Activated CD8-positive, alpha-beta memory T cell treated with anti-CD3 and anti-CD28 coated beads, Interleukin-2, amount 10 ng/mL, durations not matched to agents 7 days and 5 days (primary cell): ENCODE measurements around the gene CACNA1C. TPM values are rescaled to one million over a fixed set of nuclear protein-coding genes. Genes with fewer than 3 reads are reported as not detected.

ENCODE experiments used
- ATAC-seq: fragments of 150-1000 bp; cut with Tn5 transposase; one replicate; pipeline ENCODE4 v1.10.0; 2021; ENCODE audit warnings: moderate library complexity
- CTCF ChIA-PET: fragments of 350-600 bp; sonication (Branson Sonifier 250); formaldehyde crosslinking; loops from one replicate; lab custom pipeline; 2021; ENCODE audit warnings: antibody characterized with exemption; lab: Charles Lee
- DNase-seq: peaks from one replicate; pipeline ENCODE4 v3.0.0-alpha.2; 2020
- H3K27ac Mint-ChIP-seq: one replicate; pipeline ENCODE4 v1.8.0; 2021; ENCODE audit warnings: mild to moderate bottlenecking, mixed read lengths
- H3K27me3 Mint-ChIP-seq: one replicate; pipeline ENCODE4 v1.8.0; 2021; ENCODE audit warnings: mixed read lengths
- H3K36me3 Mint-ChIP-seq: one replicate; pipeline ENCODE4 v1.8.0; 2021; ENCODE audit warnings: mild to moderate bottlenecking, mixed read lengths
- H3K4me1 Mint-ChIP-seq: one replicate; pipeline ENCODE4 v1.8.0; 2021; ENCODE audit warnings: mixed read lengths
- H3K4me3 Mint-ChIP-seq: one replicate; pipeline ENCODE4 v1.8.0; 2021; ENCODE audit warnings: mild to moderate bottlenecking, moderate library complexity, mixed read lengths
- H3K9me3 Mint-ChIP-seq: one replicate; pipeline ENCODE4 v1.8.0; 2022; ENCODE audit warnings: low read depth, mixed read lengths
- total RNA-seq, 2 experiments: library from RNA; stranded (reverse); gene quantifications; one replicate each; pipeline ENCODE4 v1.2.3, GENCODE V29; 2021

CACNA1C gene
- total RNA-seq, 2 experiments from 2014 or later, result 0.14 to 0.26 TPM

DNA sequence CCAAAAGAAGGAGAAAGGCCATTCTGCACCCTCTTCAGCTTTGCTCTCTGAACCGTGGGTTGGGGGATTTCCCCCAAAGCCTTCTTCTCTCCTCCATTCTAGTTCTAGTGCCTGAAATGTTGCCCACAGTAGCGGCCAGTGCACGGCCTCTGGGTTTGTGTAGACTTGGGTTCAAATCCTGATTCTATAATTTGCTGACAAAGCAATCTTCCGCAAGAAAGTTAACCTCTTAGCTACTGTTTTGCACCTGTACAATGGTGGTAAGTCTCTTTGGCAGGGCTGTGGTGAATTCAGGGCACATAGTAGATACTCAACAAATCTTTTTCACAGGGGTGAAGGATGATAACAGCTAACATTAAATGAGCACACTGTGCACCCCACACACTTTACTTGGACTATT, 5.8 kb upstream of the CACNA1C start:
- H3K9me3 Mint-ChIP-seq, result no peaks in the 10 kb centered on the region
- DNase-seq (no peak), ATAC-seq (no peak)
- peaks cover 1% of the 10 kb centered on the region for H3K36me3 Mint-ChIP-seq
- peaks cover 82% of the 10 kb centered on the region for H3K27me3 Mint-ChIP-seq
- H3K4me3 Mint-ChIP-seq, result no peak overlapping the region
- no peak overlapping the region for H3K27ac Mint-ChIP-seq
- peaks cover 7% of the 10 kb centered on the region for H3K4me1 Mint-ChIP-seq
- CTCF ChIA-PET, result interaction anchor here (2.0 kb wide), 1 partner anchor 10 kb away, joined by 5 read pairs; no protein-coding TSS in a partner anchor

DNA sequence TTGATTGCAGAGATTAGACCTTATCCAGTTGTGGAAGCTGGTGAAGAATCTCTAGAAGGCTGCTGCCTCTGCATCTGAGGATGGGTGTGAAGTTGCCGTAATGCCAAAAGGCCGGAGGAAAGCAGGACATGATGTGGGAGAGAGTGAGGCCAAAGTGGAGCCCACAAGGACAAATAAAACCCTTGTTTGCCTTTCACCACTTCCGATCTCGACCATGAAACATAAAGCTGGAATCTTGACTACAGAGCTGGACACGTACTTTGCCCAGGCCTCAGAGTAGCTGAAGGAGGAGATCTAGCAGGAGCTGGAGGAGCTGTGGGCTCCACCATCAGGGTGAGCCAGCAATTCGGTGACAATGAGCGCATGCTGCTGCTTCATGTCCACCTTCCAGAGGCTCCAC, 5.0 kb upstream of the CACNA1C start:
- Mint-ChIP-seq H3K27me3 (peaks cover 81% of the 10 kb centered on the region), H3K9me3 (no peaks in the 10 kb centered on the region), H3K4me1 (peaks cover 8% of the 10 kb centered on the region), H3K36me3 (peaks cover 1% of the 10 kb centered on the region), H3K27ac (no peak overlapping the region), H3K4me3 (no peak overlapping the region)
- no peak for ATAC-seq
- no peak for DNase-seq
- CTCF ChIA-PET, result interaction anchor here (2.0 kb wide), 1 partner anchor 11 kb away, joined by 5 read pairs; no protein-coding TSS in a partner anchor

DNA sequence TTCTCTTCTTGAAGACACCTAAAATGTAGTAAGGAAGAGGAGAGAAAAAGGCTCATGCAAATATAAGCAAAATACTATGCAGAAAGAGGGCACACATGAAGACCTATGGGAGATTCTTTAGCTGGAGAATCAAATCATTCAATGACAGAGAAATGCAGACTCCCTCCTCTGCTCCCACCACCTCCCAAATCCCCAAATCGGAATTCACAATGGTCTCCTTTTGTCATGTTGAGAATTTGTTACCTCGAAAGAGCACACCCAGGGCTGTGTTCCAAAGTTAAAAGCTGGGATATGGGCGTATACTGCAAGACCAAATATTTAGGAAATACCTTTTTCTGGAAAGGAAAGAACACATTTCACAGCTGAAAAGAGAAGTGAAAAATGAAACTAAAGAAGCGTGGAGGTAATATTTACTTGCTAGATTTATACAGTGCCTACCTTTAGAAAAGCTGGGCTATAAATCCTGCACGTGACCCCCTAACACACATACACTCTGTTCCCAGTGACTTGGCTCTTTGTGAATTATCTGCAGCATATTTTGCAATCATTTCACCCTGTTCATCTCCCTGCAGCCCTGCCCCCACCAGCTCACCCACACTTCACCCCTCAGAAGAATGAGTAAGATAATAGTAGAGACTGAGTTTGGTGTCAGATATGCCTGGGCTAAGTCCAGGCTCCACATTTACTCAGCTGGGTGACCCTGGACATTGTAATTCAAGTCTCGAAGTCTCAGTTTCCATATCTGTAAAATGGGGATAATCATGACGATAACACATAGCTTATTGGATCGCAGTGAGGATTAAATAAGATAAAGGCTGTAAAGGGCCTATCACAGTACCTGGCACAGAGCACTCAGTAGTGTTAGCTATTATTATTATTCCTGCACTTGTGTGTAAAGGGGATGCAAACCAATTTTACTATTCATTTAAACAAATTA, 2.9 kb upstream of the CACNA1C start:
- CTCF ChIA-PET, result interaction anchor here (0.8 to 1.3 kb wide), 4 partner anchors 12 to 533 kb away, joined by 3 to 5 read pairs (median 3); no protein-coding TSS in a partner anchor
- Mint-ChIP-seq H3K27ac (no peak overlapping the region), H3K9me3 (no peaks in the 10 kb centered on the region), H3K27me3 (peaks cover 80% of the 10 kb centered on the region), H3K4me3 (no peak overlapping the region), H3K36me3 (peaks cover 1% of the 10 kb centered on the region), H3K4me1 (peaks cover 15% of the 10 kb centered on the region)
- DNase-seq, result no peak
- ATAC-seq, result no peak

DNA sequence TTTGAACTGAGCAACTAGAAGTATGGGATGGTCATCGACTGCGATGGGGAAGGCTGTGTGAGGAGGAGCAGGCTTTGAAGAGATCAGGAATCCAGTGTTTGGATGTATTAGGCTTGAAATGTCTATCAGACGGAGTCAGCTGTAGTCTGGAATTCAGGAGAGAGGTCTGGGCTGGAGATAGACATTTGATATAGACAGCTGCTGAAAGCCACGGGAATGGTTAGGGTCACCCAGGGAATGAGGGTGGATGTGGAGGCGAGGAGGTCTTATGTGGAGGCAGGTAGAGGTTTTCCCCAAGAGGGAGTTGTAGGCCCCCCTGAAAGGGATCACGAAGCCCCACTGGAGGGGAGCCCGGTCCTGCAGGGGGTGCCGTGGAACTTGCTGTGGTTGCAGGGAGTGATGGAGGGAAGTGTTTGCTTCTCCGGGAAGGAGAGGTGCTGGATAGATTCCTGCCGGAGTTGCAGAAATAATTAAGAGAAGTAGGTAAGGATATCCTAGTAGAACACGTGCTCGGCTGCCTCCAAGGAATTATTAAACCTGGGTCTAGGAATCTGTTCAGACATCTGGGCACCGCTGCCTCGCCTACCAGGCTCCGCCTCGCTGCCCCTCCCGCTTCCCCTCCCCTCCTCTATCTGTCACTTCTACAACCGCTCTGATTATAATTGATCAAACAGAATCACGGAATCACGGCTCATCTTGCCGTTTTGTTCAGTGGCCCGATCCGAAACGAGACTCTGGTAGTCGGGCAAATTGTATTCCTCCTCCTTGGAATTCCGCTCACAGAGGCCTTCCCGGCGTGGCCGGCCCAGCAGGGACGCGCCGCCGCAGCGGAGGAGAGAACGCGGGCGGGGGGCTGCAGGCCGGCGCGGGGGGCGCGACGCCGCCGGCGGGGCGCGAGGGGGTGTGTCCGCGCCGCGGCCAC, 826 bp upstream of the CACNA1C start:
- H3K27ac Mint-ChIP-seq, result no peak overlapping the region
- peaks cover 15% of the 10 kb centered on the region for H3K4me1 Mint-ChIP-seq
- ATAC-seq (no peak), DNase-seq (peak; percentile 12)
- H3K27me3 Mint-ChIP-seq, result peaks cover 86% of the 10 kb centered on the region
- peak overlapping the region; percentile 20 for H3K4me3 Mint-ChIP-seq
- no peaks in the 10 kb centered on the region for H3K9me3 Mint-ChIP-seq
- CTCF ChIA-PET, result no interaction called here
- peaks cover 1% of the 10 kb centered on the region for H3K36me3 Mint-ChIP-seq

DNA sequence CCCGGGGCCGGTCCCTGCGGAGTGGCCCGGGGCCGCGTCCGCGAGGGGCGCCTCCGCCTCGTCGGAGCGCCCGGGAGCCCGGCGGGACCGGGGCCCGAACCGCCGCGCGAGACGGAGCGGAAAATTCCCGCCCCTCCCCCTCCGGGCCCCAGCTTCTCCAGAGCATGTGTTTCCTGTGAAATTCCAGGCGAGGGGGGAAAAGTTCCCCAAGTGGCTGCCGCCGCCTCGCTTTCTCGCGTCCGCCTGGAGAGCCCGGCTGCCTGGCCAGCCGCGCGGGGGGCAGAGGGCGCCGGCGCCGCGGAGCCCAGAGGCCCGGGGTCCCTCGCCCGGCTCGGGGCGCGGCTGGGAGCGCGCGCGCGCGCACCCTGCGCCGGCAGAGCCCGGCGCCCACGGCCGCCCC, 904 bp downstream of the CACNA1C start:
- DNase-seq (no peak), ATAC-seq (no peak)
- CTCF ChIA-PET, result no interaction called here
- H3K27me3 Mint-ChIP-seq, result peaks cover 87% of the 10 kb centered on the region
- H3K4me3 Mint-ChIP-seq, result no peak overlapping the region
- H3K36me3 Mint-ChIP-seq, result peaks cover 1% of the 10 kb centered on the region
- peaks cover 15% of the 10 kb centered on the region for H3K4me1 Mint-ChIP-seq
- no peaks in the 10 kb centered on the region for H3K9me3 Mint-ChIP-seq
- H3K27ac Mint-ChIP-seq, result no peak overlapping the region

DNA sequence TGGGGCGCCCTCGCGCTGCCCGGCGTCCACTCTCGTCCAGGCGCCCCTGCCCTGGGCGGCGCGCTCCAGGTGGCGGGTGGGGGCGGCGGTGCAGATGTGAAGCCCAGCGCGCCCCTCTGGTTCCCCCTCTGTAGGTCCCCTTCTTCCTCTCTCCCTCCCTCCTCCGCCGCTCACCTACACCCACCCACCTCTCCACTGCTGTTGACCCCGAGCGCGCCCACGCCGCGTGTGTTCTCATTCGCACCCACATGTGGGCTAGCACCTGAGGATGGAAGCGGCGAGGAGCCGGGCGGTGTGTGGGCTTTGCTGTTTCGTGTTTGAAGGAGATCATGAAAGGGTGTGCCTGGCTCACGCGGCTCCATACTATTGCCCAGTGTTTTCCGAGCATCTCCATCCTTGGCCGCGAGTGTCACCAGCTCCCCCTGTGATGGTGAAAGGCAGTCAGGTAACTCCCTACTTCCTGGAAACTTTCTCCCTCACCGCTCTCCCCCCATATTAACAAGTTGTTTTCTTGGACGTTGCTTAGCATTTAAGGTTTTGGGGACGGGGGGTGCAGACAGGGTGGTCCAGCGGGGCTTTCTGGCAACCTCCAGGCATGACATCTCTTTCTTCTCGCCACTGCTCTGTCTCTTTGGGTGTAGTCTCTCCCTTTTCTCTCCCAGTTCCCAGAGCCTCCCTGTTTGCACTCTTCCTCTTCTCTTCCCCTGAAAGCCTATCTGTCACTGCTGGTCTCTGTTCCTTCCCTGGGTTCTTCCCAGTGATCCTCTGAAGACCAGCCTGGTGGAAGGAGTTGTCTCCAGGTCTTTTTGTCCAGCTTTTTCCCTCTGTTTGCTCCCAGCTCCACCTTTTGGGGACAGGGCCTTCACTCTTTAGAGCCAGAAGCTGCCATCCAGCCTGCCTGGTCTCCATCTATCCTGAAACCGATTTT, 1.6 kb downstream of the CACNA1C start:
- H3K36me3 Mint-ChIP-seq, result peaks cover 1% of the 10 kb centered on the region
- H3K27ac Mint-ChIP-seq, result no peak overlapping the region
- no peak for ATAC-seq
- H3K9me3 Mint-ChIP-seq, result no peaks in the 10 kb centered on the region
- H3K4me1 Mint-ChIP-seq, result peaks cover 15% of the 10 kb centered on the region
- H3K4me3 Mint-ChIP-seq, result peak overlapping the region; percentile 6
- peaks cover 85% of the 10 kb centered on the region for H3K27me3 Mint-ChIP-seq
- peak; percentile 30 for DNase-seq
- CTCF ChIA-PET, result interaction anchor here (0.6 to 1.1 kb wide), 2 partner anchors 468 to 529 kb away, joined by 3 read pairs; no protein-coding TSS in a partner anchor

DNA sequence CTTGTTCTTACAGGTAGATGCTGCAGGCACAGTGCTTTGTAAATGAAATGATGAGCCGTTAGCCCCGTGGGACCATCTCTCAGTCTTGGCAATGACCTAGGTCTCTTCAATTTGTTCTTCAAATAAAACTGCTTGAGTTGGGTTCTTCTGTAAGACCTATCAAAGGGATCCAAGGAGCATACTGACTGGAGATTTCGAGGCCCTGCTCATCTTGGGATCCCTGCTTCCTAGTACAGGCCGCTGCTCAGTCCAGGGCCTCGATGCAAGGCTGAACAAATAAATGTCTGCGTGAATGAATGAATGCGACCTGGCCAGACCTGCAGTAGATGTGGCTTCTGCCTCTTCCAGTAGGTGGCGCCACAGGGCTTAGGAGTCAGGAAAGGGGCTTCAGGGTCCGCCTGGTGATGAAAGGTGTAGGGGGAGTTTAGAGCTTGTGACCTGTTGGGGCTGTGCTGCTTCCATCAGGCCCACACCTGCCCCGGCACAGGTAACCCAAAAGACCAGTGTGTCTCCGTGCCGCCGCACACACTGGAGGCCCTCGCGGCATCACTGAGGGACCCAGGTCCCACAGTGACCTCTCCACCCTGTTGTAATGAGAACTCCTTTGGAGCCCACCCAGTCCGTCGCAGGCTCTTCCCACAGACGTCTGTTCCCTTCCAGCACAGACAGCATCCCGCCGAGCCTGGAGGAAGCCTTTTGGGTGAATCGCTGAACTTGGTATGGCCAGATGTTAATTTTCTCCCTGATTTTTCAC, 4.4 kb downstream of the CACNA1C start:
- H3K36me3 Mint-ChIP-seq, result no peaks in the 10 kb centered on the region
- ATAC-seq (no peak), DNase-seq (peak; percentile 64)
- CTCF ChIA-PET, result interaction anchor here (0.6 to 1.4 kb wide), 3 partner anchors 233 to 526 kb away, joined by 3 to 4 read pairs (median 3); no protein-coding TSS in a partner anchor
- H3K4me1 Mint-ChIP-seq, result peaks cover 8% of the 10 kb centered on the region
- no peak overlapping the region for H3K27ac Mint-ChIP-seq
- peaks cover 67% of the 10 kb centered on the region for H3K27me3 Mint-ChIP-seq
- no peak overlapping the region for H3K4me3 Mint-ChIP-seq
- H3K9me3 Mint-ChIP-seq, result no peaks in the 10 kb centered on the region

DNA sequence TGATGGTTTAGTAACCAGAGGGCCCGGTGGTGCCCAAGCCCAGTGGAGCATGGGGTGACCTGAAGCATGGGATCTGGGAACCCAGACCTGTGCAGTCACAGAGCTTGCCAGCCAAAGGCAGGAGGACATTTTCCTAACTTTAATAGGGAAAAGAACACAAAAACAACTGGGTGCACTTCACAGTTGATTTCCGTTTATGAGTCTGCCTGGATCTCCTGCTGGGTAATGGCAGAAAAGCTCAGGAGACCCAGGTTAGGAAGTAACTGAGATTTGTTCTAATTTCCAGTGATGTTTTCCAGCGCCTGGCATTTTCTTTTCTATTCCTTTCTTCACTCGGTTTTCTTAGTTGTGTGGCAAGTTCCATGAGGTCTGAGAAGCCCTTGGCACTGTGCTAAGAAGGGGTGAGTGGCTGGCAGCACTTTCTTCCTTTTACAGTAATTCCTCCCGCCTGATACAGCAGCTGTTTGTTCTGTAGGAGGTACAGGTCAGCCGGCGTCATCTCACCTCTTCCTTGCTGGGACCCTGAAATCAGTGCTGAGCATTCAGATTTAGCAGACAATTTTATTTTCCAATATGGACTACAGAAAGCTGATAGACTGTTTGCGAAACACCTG, 5.1 kb downstream of the CACNA1C start:
- no peaks in the 10 kb centered on the region for H3K9me3 Mint-ChIP-seq
- no peak overlapping the region for H3K27ac Mint-ChIP-seq
- H3K4me3 Mint-ChIP-seq, result no peak overlapping the region
- H3K4me1 Mint-ChIP-seq, result peaks cover 7% of the 10 kb centered on the region
- H3K36me3 Mint-ChIP-seq, result no peaks in the 10 kb centered on the region
- CTCF ChIA-PET, result interaction anchor here (1.4 kb wide), 1 partner anchor 234 kb away, joined by 3 read pairs; no protein-coding TSS in a partner anchor
- peaks cover 66% of the 10 kb centered on the region for H3K27me3 Mint-ChIP-seq
- DNase-seq, result no peak
- no peak for ATAC-seq

DNA sequence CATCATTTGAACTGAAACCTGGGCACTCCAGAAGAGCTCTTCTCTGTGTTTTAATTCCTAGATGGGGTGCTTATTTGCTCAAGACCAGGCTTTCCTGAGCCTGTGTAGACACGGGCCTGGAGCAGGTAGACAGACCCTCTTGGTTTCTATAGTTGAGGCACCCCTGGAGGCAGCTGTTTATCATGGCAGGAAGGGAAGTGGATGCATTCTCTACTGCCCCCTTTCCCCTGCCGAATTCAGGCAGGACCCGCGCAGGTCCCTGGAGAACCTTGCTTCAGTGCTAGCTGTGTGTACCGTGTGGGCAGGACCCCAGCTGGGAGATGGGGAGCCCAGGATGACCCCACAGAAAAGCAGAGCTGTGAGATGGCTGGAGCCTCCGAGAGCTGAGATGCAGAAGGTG, 6.0 kb downstream of the CACNA1C start:
- CTCF ChIA-PET, result no interaction called here
- Mint-ChIP-seq H3K27ac (no peak overlapping the region), H3K9me3 (no peaks in the 10 kb centered on the region), H3K4me3 (no peak overlapping the region), H3K36me3 (no peaks in the 10 kb centered on the region), H3K27me3 (peaks cover 62% of the 10 kb centered on the region), H3K4me1 (peaks cover 8% of the 10 kb centered on the region)
- ATAC-seq (no peak), DNase-seq (no peak)

DNA sequence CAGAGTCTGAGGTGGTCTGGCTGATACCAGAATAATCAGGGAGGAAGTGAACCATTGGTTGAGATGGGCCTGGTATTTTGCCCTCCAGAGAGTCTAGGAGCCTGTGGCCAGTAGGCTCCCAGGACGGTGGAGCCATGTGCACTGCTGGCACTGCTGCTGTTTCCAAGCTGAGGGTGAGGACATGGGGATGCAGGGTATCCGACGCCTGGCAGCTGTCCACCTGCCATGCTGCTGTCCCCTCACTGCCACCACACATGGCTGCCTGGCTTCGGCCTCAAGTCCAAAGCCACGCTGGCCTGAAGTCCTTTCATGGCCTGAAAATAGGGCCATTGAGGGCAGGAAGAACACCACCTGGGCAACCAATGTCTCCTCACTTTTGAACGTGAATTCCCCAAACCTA, 8.6 kb downstream of the CACNA1C start:
- H3K4me1 Mint-ChIP-seq, result peaks cover 12% of the 10 kb centered on the region
- no peak overlapping the region for H3K27ac Mint-ChIP-seq
- H3K36me3 Mint-ChIP-seq, result no peaks in the 10 kb centered on the region
- no peak for DNase-seq
- CTCF ChIA-PET, result interaction anchor here (0.6 to 1.1 kb wide), 2 partner anchors 521 to 1171 kb away, joined by 3 read pairs; no protein-coding TSS in a partner anchor
- H3K9me3 Mint-ChIP-seq, result no peaks in the 10 kb centered on the region
- H3K27me3 Mint-ChIP-seq, result peaks cover 45% of the 10 kb centered on the region
- H3K4me3 Mint-ChIP-seq, result no peak overlapping the region
- no peak for ATAC-seq

DNA sequence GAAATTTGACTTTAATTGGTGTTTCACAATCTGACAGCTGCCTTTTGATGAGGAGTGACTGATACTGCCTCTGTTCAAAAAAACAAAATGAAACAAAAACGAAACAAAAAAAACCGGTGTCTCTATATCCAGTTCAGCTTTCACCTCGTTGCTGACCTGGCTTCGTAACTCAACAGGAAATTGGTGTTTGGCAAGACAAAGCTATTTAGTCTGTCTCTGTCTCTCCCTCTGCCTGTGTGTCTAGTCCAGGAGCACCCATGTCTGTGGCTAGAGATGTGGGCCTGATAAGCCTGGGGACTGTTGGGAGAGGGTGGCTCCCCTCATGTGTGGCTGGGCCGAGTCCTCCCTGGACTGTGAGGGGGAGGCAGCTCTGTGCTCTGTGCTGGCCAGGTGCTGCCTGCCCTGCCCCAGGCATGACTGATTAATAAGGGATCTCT, 11.3 kb downstream of the CACNA1C start:
- CTCF ChIA-PET, result interaction anchor here (0.7 to 1.3 kb wide), 5 partner anchors 9 to 519 kb away, joined by 3 to 4 read pairs (median 3); no protein-coding TSS in a partner anchor
- ATAC-seq, result peak; percentile 82
- Mint-ChIP-seq H3K36me3 (no peaks in the 10 kb centered on the region), H3K27ac (peak overlapping the region; percentile 71), H3K4me1 (peaks cover 12% of the 10 kb centered on the region), H3K9me3 (no peaks in the 10 kb centered on the region), H3K4me3 (peak overlapping the region; percentile 49), H3K27me3 (peaks cover 18% of the 10 kb centered on the region)
- DNase-seq, result peak; percentile 47
